ENCODE data around the gene PIWIL1. TPM values are rescaled to one million over a fixed set of nuclear protein-coding genes. Genes with fewer than 3 reads are reported as not detected.

Gene PIWIL1
- total RNA-seq, 1 experiment from 2014 or later = not detected

DNA sequence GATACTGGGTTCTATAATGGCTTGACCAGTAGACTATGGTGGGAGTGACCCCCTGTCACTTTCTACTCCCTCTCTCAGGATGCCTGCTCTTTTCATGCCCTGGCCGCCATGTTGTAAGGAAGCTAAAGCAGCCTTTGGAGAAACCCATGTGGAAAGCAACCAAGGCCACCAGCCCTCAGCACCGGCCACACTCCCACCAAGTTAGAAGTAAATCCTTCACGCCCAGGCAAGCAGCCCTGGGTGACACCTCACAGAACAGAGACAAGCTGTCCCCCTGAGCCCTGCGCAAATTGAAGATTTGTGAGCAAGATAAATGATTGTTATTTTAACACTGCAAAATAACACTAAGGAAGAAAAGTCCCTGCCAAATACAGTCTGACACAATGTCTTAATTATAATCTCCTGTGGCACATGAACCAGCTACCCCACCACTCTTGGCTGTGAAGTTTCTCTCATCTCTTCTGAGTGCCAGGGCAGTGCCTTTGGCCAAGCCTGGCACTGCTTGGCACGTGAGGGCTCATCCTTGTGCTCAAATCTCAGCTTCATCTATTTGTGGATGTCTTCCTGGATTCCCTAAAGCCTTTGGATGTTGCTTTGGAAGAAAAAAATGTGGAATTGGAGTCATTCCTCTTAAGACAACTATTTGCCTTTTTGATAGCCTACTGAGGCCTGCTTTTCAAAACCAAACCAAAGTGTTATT, 39.2 kb upstream of the PIWIL1 start:
- ATAC-seq (no peak), DNase-seq (ENCODE audit: low read depth, low spot score) (no peak)
- no peak overlapping the region for H3K9ac ChIP-seq (ENCODE audit: low read length)
- ChIA-PET CTCF (no interaction called here), POLR2A (no interaction called here), RAD21 (ENCODE audit: low non-redundant PET in 1 of 2, low total read pairs in 2 of 2, uncharacterized antibody in 2 of 2, unreplicated experiment in 2 of 2) (no interaction called here)
- intact Hi-C loops (cut with micrococcal nuclease) = no loop called here
- no peak overlapping the region for H3K27ac ChIP-seq (ENCODE audit: low read depth, low read length)
- no peaks in the 10 kb centered on the region for H3K27me3 ChIP-seq (ENCODE audit: insufficient read depth, low read length)
- H3K9me2 ChIP-seq (ENCODE audit: insufficient read depth) = no peaks in the 10 kb centered on the region
- no peak overlapping the region for H2AFZ ChIP-seq (ENCODE audit: low read depth, low read length, poor library complexity, severe bottlenecking)
- no peak for TF ChIP-seq ELF1 (IDR thresholded peaks at IDR 0.05; ENCODE audit: borderline replicate concordance, low read depth)
- no peak for TF ChIP-seq SP1 (IDR thresholded peaks at IDR 0.05; ENCODE audit: low read depth)
- TF ChIP-seq, protein P1, sequence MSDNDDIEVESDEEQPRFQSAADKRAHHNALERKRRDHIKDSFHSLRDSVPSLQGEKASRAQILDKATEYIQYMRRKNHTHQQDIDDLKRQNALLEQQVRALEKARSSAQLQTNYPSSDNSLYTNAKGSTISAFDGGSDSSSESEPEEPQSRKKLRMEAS (IDR thresholded peaks at IDR 0.05) = no peak
- no TSS peak for BruUV-seq (replicated peaks)
- no peaks in the 10 kb centered on the region for H4K20me1 ChIP-seq (ENCODE audit: insufficient read depth)
- H3K4me3 ChIP-seq (replicated peaks in 1 of 2; ENCODE audit: low read depth in 1 of 2, low read length in 2 of 2) = no peak overlapping the region
- H3K79me2 ChIP-seq (ENCODE audit: insufficient read depth, low read length) = no peaks in the 10 kb centered on the region
- H3K4me2 ChIP-seq (ENCODE audit: low read length) = no peak overlapping the region
- no peaks in the 10 kb centered on the region for H3K4me1 ChIP-seq (ENCODE audit: control insufficient read depth in 1 of 2, insufficient read depth in 2 of 2, low read length in 2 of 2)
- no peaks in the 10 kb centered on the region for H3K36me3 ChIP-seq (ENCODE audit: control insufficient read depth in 1 of 2, insufficient read depth in 2 of 2, low read length in 2 of 2)
- H3K9me3 ChIP-seq (ENCODE audit: control insufficient read depth in 1 of 2, insufficient read depth in 1 of 2, low read depth in 1 of 2, low read length in 2 of 2) = peaks cover 0 to 15% of the 10 kb centered on the region in 2 experiments; a peak in 1 of 4 replicates

DNA sequence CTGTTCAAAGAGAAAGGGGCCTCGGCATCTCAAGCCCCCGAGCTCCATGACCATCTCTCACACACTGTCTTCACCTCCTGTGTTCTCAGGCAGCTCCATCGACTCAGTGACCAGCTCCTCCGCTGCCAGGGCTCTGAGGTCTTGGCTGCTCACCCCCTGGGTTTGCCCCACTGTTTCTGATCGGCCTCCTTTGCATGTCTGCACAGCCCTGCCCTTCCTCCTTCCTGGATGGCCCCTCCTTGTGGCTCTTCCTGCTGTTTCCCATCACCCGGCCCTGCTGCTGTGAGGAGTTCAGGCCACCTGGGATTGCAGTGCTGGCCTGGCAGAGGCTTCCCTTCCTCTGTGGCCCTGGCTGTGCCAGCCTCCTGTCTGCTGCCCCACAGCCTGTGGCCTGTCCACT, 38.1 kb upstream of the PIWIL1 start:
- H3K4me3 ChIP-seq (replicated peaks in 1 of 2; ENCODE audit: low read depth in 1 of 2, low read length in 2 of 2) = no peak overlapping the region
- TF ChIP-seq SP1 (IDR thresholded peaks at IDR 0.05; ENCODE audit: low read depth) (no peak), JUND (IDR thresholded peaks at IDR 0.05) (no peak)
- H3K9me3 ChIP-seq (ENCODE audit: control insufficient read depth in 1 of 2, insufficient read depth in 1 of 2, low read depth in 1 of 2, low read length in 2 of 2) = peaks cover 0 to 15% of the 10 kb centered on the region in 2 experiments; a peak in 1 of 4 replicates
- RAD21 ChIA-PET (ENCODE audit: low non-redundant PET in 1 of 2, low total read pairs in 2 of 2, uncharacterized antibody in 2 of 2, unreplicated experiment in 2 of 2) = no interaction called here
- no TSS peak for BruUV-seq (replicated peaks)
- H3K36me3 ChIP-seq (ENCODE audit: control insufficient read depth in 1 of 2, insufficient read depth in 2 of 2, low read length in 2 of 2) = no peaks in the 10 kb centered on the region
- H3K27me3 ChIP-seq (ENCODE audit: insufficient read depth, low read length) = no peaks in the 10 kb centered on the region
- ATAC-seq (no peak), DNase-seq (ENCODE audit: low read depth, low spot score) (no peak)
- no peaks in the 10 kb centered on the region for H3K4me1 ChIP-seq (ENCODE audit: control insufficient read depth in 1 of 2, insufficient read depth in 2 of 2, low read length in 2 of 2)
- H3K27ac ChIP-seq (ENCODE audit: low read depth, low read length) = no peak overlapping the region
- intact Hi-C loops (cut with micrococcal nuclease) = no loop called here
- H3K9me2 ChIP-seq (ENCODE audit: insufficient read depth) = no peaks in the 10 kb centered on the region
- no peak overlapping the region for H3K9ac ChIP-seq (ENCODE audit: low read length)
- H2AFZ ChIP-seq (ENCODE audit: low read depth, low read length, poor library complexity, severe bottlenecking) = no peak overlapping the region
- CTCF ChIA-PET = no interaction called here
- no peak overlapping the region for H3K4me2 ChIP-seq (ENCODE audit: low read length)
- no peaks in the 10 kb centered on the region for H3K79me2 ChIP-seq (ENCODE audit: insufficient read depth, low read length)
- no peaks in the 10 kb centered on the region for H4K20me1 ChIP-seq (ENCODE audit: insufficient read depth)
- POLR2A ChIA-PET = no interaction called here
